Urinary bladder (tissue), 4 donors: Measurements from ENCODE around the gene UGT2B7. TPM values are rescaled to one million over a fixed set of nuclear protein-coding genes. Genes with fewer than 3 reads are reported as not detected.
"Not testable (repeated sequence)": the region's sequence is repeated elsewhere in the genome, so short reads cannot be mapped to it uniquely, and the experiment has no call there.

Source experiments
- DNase-seq: peaks from one replicate; pipeline ENCODE4 v3.0.0-alpha.2; 2015; ENCODE audit errors: extremely low spot score
- H3K27ac ChIP-seq: one replicate; pipeline ENCODE4 v1.5.1; 2013; ENCODE audit warnings: low read depth, mild to moderate bottlenecking, moderate library complexity
- H3K36me3 ChIP-seq: one replicate; pipeline ENCODE4 v1.6.1; 2013; ENCODE audit warnings: mild to moderate bottlenecking, moderate library complexity; ENCODE audit not compliant: insufficient read depth
- H3K4me1 ChIP-seq: one replicate; pipeline ENCODE4 v1.6.1; 2013; ENCODE audit warnings: mild to moderate bottlenecking, moderate library complexity; ENCODE audit not compliant: insufficient read depth
- H3K4me3 ChIP-seq: one replicate; pipeline ENCODE4 v1.5.1; 2013; ENCODE audit warnings: low read depth, low read length
- WGBS: extraction: QIAGEN DNeasy Blood & Tissue Kit; methylation state at CpG from one replicate; pipeline ENCODE4 v1.1.7; 2013; 5-methylcytosine and 5-hydroxymethylcytosine counted together
- polyA plus RNA-seq: library from polyadenylated mRNA; stranded (reverse); fragments of 200-250 nt; gene quantifications from one replicate; pipeline ENCODE4 v1.2.3, GENCODE V29; 2013
- total RNA-seq: library from RNA; depleted of rRNA; stranded (reverse); fragments of >200 nt; gene quantifications from one replicate; pipeline ENCODE4 v1.2.3, GENCODE V29; 2014
- donor health status: healthy with polysubstance abuse.
- donor health status: healthy.

The UGT2B7 gene
- total RNA-seq (0.48 TPM), polyA plus RNA-seq (0.25 TPM)

DNA sequence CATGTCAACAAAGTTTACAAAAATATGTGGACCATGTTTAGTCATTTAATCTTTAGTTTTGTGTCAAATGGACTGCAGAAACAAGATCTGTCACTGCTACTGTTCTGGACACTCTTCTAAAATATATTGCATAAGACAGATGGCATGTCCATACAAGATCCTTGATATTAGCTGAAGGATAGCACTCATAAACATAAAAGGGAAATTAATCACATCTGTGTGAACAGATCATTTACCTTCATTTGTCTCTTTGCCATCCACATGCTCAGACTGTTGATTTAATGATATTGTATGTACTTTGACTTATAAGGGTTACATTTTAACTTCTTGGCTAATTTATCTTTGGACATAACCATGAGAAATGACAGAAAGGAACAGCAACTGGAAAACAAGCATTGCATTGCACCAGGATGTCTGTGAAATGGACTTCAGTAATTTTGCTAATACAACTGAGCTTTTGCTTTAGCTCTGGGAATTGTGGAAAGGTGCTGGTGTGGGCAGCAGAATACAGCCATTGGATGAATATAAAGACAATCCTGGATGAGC, at the start of gene UGT2B7:
Gene UGT2B7 (plus strand): TSS at position 364 of the 546 bp plus-strand sequence. CDS start 47 bp downstream, at position 411.
- Histone ChIP-seq H3K4me1 (no peaks in the 10 kb centered on the region), H3K4me3 (no peak within 1 kb of the TSS), H3K36me3 (no peaks in the 10 kb centered on the region), H3K27ac (no peak within 1 kb of the TSS)
- DNase-seq = no peak

DNA sequence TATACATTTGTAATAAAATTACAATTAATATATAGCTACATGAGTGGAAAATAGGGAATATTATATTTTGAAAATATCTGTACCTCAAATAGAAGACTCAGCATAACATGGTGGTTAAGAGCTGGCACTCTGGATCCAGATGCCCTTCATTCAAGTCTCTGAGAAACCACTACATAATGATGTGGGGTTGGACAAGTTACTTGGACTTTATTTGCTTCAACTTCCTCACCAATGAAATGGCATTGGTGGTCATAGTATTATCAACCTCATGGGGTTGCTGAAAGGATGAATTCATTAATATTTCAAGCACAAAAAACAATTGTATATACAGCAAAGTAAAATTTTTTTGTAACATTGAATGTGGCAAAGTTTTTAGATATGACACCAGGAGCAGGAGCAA, 46.4 kb upstream of the UGT2B7 start:
- DNase-seq = no peak
- no peak overlapping the region for H3K27ac ChIP-seq
- H3K4me3 ChIP-seq = no peak overlapping the region
- H3K36me3 ChIP-seq = no peaks in the 10 kb centered on the region
- no peaks in the 10 kb centered on the region for H3K4me1 ChIP-seq

DNA sequence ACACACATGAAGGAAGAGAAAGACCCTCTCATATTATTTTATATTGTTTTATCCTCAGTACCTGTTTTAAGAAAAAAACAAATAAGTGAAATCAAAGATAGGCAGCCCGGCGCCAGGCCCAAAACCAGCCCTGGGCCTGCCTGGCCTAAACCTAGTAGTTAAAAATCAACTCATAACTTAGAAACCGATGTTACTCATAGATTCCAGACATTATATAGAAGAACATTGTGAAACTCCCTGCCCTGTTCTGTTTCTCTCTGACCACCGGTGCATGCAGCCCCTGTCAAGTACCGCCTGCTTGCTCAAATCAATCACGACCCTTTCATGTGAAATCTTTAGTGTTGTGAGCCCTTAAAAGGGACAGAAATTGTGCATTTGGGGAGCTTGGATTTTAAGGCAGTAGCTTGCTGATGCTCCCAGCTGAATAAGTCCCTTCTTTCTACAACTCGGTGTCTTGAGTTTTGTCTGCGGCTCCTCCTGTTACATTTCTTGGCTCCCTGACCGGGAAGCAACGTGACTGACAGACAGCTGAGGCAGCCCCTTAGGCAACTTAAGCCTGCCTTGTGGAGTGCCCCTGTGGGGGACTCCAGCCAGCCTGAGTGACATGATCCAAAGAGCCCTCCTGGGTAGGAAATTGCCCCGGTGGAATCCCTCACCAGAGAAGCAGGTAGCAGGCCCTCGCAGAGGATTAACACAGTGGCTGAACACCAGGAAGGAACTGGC, 45.3 kb upstream of the UGT2B7 start:
- H3K27ac ChIP-seq = peak overlapping the region; percentile 27
- H3K36me3 ChIP-seq = not testable (repeated sequence)
- 63% methylated on average over 12 of the region's 12 CpGs for WGBS

DNA sequence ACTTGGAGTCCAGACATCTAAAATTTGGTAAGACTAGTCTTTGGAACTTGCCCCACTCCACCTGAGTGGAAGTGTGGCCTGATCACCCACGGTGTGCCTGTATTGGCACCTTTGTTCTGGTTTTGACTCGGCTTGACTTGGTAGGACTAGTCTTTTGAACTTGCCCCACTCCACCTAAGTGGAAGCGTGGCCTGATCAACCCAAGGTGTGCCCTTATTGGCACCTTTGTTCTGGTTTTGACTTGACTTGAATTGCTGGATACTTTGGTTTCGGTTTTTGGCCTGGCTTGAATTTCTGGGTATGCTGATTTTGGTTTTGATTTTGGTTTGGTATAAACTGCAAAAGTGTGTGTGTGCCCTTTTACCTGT, 44.7 kb upstream of the UGT2B7 start:
- H3K4me1 ChIP-seq = no peaks in the 10 kb centered on the region
- 88% methylated on average over 4 of the region's 4 CpGs for WGBS
- no peak for DNase-seq
- H3K36me3 ChIP-seq = no peaks in the 10 kb centered on the region
- H3K4me3 ChIP-seq = no peak overlapping the region
- H3K27ac ChIP-seq = peak overlapping the region; percentile 27

More for the DNA sequence above, 45.3 kb upstream of the UGT2B7 start:
- not testable (repeated sequence) for DNase-seq, H3K4me3 ChIP-seq, H3K4me1 ChIP-seq

DNA sequence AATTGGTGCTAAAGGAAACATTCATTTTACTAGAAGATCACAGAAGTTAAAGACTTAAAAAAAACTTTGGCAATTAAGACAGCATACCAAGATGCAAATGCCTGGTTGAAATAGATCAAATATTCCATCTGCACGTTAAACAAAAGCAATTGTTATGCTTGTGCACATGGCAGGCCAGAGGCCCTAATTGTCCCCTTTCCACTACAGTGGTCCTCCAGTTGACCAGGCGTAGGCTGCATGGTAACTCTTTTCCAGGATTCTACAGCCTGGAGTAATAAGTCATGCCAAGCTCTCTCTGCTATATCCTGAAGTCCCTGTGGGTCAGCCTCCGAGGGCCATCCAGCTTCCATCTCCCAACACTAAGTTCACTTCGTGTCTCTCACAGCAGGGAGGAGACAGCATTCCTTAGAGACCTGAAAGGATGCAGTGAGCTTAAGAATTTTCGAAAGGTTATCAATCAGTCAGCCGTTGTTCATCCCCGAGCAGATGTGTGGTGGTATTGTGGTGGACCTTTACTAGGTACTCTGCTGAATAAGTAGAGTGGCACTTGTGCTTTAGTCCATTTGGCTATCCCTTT, 42.9 kb upstream of the UGT2B7 start:
- not testable (repeated sequence) for H3K27ac ChIP-seq, H3K4me3 ChIP-seq, H3K4me1 ChIP-seq, H3K36me3 ChIP-seq, DNase-seq
- 85% methylated on average over 7 of the region's 7 CpGs for WGBS

DNA sequence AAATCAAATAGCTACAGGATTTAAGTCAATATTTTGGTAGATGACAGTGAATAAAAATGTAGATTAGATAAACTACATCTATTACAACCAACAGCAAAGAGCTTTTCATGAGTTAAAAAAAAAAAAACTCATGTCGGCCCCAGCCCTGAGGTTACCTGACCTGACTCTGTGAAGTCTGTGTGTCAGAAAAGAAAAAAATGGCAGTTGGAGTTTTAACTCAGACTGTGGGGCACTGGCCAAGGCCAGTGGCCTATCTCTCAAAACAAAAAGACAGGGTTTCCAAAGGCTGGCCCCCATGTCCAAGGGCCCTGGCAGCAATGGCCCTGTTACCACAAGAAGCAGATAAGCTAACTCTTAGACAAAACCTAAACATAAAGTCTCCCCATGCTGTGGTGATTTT, 42.2 kb upstream of the UGT2B7 start:
- DNase-seq, H3K4me3 ChIP-seq, H3K4me1 ChIP-seq, H3K36me3 ChIP-seq, H3K27ac ChIP-seq: not testable (repeated sequence)
- WGBS = 94% methylated on average over 1 of the region's 1 CpG

DNA sequence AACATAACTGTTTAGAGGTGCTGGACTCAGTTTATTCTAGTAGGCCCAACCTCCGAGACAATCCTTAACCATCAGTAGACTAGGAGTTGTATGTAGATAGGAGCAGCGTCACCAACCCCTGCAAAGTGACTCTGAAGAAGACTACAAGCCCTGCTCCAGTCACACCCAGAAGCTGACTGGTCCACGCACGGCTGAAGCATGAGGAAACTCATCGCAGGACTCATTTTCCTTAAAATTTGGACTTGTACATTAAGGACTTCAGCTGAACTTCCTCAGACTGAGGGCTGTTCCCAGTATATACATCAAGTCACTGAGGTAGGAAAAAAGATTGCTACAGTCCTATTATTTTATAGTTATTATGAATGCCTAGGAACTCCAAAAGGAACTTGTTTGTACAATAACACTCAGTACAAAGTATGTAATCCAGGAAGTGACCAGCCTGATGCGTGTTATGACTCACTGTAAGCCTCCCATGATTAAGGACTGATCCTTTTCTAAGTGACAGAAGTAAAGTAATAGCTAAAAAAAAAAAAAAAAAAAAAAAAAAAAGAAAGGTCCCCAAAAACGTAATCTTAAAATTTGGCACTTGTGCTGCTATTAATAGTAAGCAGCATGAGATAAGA, 41.6 kb upstream of the UGT2B7 start:
- DNase-seq = peak; percentile 14
- Histone ChIP-seq H3K4me1 (no peaks in the 10 kb centered on the region), H3K4me3 (no peak overlapping the region), H3K36me3 (no peaks in the 10 kb centered on the region), H3K27ac (peak overlapping the region; percentile 23)
- WGBS = 66% methylated on average over 7 of the region's 7 CpGs

DNA sequence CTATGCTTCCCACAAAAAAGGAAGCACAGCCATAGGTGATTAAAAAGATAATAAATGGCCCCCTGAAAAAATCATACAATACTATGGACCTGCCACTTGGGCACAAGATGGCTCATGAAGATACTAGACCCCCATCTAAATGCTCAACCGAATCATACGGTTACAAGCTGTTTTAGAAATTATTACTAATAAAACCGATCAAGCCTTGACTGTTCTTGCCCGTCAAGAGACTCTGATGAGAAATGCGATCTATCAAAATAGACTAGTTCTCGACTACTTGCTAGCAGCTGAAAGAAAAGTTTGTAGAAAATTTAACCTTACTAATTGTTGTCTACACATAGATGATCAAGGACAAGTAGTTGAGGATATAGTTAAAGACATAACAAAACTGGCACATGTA, 40.1 kb upstream of the UGT2B7 start:
- no peak for DNase-seq
- 96% methylated on average over 6 of the region's 6 CpGs for WGBS
- Histone ChIP-seq H3K4me3 (no peak overlapping the region), H3K36me3 (no peaks in the 10 kb centered on the region), H3K4me1 (no peaks in the 10 kb centered on the region), H3K27ac (no peak overlapping the region)

DNA sequence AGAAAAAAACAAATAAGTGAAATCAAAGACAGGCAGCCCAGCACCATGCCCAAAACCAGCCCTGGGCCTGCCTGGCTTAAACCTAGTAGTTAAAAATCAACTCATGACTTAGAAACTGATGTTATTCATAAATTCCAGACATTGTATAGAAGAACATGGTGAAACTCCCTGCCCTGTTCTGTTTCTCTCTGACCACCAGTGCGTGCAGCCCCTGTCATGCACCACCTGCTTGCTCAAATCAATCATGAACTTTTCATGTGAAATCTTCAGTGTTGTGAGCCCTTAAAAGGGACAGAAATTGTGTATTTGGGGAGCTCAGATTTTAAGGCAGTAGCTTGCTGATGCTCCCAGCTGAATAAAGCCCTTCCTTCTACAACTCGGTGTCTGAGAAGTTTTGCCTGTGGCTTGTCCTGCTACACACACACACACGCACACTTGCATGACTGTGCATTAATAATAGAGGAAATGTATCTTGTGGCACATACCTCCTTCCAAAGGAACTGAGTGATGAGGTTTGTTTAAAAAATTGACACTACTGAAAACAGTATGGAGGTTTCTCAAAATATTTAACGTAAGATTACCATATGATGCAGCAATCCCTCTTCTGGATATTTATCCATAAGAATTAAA, 39.2 kb upstream of the UGT2B7 start:
- Histone ChIP-seq H3K27ac (no peak overlapping the region), H3K36me3 (no peaks in the 10 kb centered on the region), H3K4me3 (no peak overlapping the region), H3K4me1 (no peaks in the 10 kb centered on the region)
- 56% methylated on average over 4 of the region's 4 CpGs for WGBS
- no peak for DNase-seq

DNA sequence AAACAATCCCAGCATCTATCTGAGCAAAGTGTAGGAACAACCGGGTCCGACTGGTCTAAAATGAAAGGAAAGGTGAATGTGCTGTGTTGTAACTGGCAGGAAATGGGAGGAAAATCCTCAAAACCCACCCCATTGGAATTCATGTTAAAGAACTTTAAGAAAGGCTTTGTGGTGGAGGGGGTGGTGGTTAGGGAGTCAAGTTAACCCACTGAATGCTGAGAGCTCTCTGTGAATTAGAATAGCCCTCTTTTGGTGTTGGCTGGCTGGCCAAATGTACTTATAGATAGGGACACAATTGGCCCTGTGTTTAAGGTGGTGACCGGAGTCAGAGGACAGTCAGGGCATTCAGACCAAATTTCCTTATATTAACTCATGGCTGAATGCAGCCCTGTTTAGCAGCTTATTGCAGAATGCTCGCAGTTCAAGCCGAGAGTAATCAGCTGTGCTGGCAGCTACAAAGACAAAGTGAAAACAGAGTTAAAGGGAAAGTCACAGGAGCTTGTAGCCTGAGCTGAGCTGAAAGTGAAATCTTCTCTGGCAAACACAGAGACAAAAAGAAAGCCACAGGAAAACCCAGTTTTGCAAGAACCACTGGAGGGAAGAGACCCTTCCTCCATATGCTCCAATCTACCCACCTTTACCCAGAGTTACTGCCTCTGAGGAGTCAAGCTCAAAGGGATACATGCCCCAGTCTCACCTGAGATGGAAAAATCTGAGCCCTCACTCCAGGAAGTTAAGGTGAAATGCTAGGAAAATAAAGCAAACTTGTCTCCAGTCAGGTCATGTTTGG, 38.5 kb upstream of the UGT2B7 start:
- H3K4me3 ChIP-seq = no peak overlapping the region
- no peak overlapping the region for H3K27ac ChIP-seq
- 44% methylated on average over 5 of the region's 5 CpGs for WGBS
- no peak for DNase-seq
- H3K4me1 ChIP-seq = no peaks in the 10 kb centered on the region
- H3K36me3 ChIP-seq = no peaks in the 10 kb centered on the region

DNA sequence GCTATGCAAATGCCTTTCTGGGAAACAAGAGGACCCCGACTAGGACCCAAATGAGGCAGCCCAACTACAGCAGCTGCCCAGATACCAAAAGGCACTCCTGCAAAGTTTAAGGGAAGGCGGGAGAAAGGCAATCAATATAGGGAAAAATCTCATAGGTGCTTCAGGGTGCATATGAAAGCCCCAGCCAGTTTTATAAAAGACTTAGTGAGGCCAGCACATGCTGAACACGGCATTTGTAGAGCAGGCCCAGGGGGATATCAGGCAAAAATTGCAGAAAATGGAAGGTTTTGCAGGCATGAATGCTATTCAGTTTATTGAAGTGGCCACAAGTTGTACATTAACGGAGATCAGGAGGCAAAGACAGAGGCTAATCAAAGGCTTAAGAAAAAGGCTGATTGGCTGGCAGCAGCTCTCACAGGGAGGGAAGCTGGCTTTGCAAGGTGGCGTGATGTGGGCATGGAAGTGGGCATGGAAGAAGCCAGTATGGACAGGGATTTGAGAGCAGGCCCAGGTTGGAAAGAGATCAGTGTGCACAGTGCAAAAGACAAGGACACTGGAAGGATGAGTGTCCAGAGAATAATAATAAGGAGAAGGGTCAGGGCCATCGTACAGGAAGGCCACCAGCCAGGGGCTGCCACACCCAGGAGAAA, 37.7 kb upstream of the UGT2B7 start:
- Histone ChIP-seq H3K27ac (no peak overlapping the region), H3K36me3 (no peaks in the 10 kb centered on the region), H3K4me3 (no peak overlapping the region), H3K4me1 (no peaks in the 10 kb centered on the region)
- 79% methylated on average over 6 of the region's 6 CpGs for WGBS
- DNase-seq = no peak

DNA sequence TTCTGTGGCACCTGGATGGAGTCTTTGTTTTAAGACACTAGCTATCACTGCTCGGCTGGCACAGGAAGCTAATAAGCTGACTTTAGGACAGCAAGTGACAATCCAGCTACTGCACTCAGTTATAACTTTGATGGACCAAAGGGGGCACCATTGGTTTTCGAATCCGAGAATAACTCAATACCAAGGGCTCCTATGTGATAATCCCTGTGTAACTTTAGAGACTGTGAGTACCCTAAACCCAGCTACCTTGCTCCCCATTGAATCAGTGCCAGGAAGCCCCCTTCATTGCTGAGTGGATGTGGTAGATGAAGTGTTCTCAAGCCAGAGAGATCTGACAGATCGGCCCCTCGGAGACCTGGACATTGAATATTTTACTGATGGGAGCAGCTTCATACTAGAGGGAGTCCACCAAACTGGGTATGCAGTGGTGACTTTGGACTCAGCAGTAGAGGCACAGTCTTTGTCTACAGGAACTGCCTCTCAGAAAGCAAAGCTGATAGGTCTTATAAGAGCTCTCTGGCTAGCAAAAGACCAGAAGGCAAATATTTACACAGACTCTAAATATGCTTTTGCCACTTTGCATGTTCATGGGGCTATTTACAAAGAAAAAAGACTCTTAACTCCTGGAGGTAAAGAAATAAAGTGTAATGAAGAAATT, 35.5 kb upstream of the UGT2B7 start:
- DNase-seq = no peak
- 85% methylated on average over 5 of the region's 5 CpGs for WGBS
- no peaks in the 10 kb centered on the region for H3K4me1 ChIP-seq
- H3K4me3 ChIP-seq = no peak overlapping the region
- no peak overlapping the region for H3K27ac ChIP-seq
- H3K36me3 ChIP-seq = no peaks in the 10 kb centered on the region
